Keratinocyte (primary cell): ENCODE data around the gene SNCB. TPM values are rescaled to one million over a fixed set of nuclear protein-coding genes. Genes with fewer than 3 reads are reported as not detected.

Experiments
- DNase-seq: peaks from one replicate; pipeline ENCODE4 v3.0.0-alpha.2; 2011; ENCODE audit warnings: low read depth, missing footprints, low spot score
- FAIRE-seq: peaks from 2 replicates; lab custom pipeline; 2011; peaks lifted over from hg19 to GRCh38; lab: Jason Lieb, UNC
- H2AFZ ChIP-seq: 2 replicates; pipeline ENCODE4 v1.6.0; 2012; ENCODE audit warnings: low read length, control low read depth, inconsistent platforms; ENCODE audit not compliant: control insufficient read depth
- H3K27ac ChIP-seq: 2 replicates; pipeline ENCODE4 v1.5.1; 2011; ENCODE audit warnings: low read length; ENCODE audit not compliant: control insufficient read depth, insufficient read depth
- H3K27me3 ChIP-seq: 3 replicates; pipeline ENCODE4 v1.6.0; 2011; ENCODE audit warnings: low read length; ENCODE audit not compliant: control insufficient read depth, insufficient read depth; ENCODE audit errors: extremely low read depth
- H3K36me3 ChIP-seq, 2 experiments: 2 replicates in 1 of 2; 3 replicates in 1 of 2; pipeline ENCODE4 v1.5.1; 2011; ENCODE audit warnings: low read length in 2 of 2, mild to moderate bottlenecking in 1 of 2; ENCODE audit not compliant: control insufficient read depth in 2 of 2, insufficient read depth in 2 of 2; ENCODE audit errors: extremely low read depth in 1 of 2
- H3K4me1 ChIP-seq: 3 replicates; pipeline ENCODE4 v1.5.1; 2011; ENCODE audit warnings: low read length; ENCODE audit not compliant: control insufficient read depth, insufficient read depth; ENCODE audit errors: extremely low read depth
- H3K4me2 ChIP-seq: 3 replicates; pipeline ENCODE4 v1.6.0; 2011; ENCODE audit warnings: low read depth, low read length; ENCODE audit not compliant: control insufficient read depth, insufficient read depth; ENCODE audit errors: extremely low read depth
- H3K4me3 ChIP-seq, 3 experiments: fragments of 200-600 bp in 1 of 3; sonication (generic) in 1 of 3; 2 replicates in 2 of 3; 3 replicates in 1 of 3; pipeline ENCODE4 v1.5.1; 2011 to 2016; ENCODE audit warnings: low read length in 3 of 3, mild to moderate bottlenecking in 3 of 3, control low read depth in 2 of 3, inconsistent platforms in 1 of 3, low read depth in 1 of 3, mixed read lengths in 1 of 3, mixed run types in 1 of 3, moderate library complexity in 1 of 3; ENCODE audit not compliant: control insufficient read depth in 2 of 3, insufficient read depth in 2 of 3; ENCODE audit errors: extremely low read depth in 1 of 3
- H3K79me2 ChIP-seq: 2 replicates; pipeline ENCODE4 v1.6.0; 2012; ENCODE audit warnings: low read length; ENCODE audit not compliant: control insufficient read depth, insufficient read depth
- H3K9ac ChIP-seq: 3 replicates; pipeline ENCODE4 v1.6.0; 2011; ENCODE audit warnings: low read length; ENCODE audit not compliant: control insufficient read depth, insufficient read depth; ENCODE audit errors: extremely low read depth
- H3K9me1 ChIP-seq: 3 replicates; pipeline ENCODE4 v1.6.0; 2011; ENCODE audit warnings: low read length; ENCODE audit not compliant: control insufficient read depth, insufficient read depth; ENCODE audit errors: extremely low read depth
- H3K9me3 ChIP-seq: 2 replicates; pipeline ENCODE4 v1.5.1; 2012; ENCODE audit warnings: low read depth, low read length; ENCODE audit not compliant: control insufficient read depth
- H4K20me1 ChIP-seq: 3 replicates; pipeline ENCODE4 v1.6.0; 2011; ENCODE audit warnings: low read length; ENCODE audit not compliant: control insufficient read depth, insufficient read depth; ENCODE audit errors: extremely low read depth
- EZH2 ChIP-seq: IDR thresholded peaks from one replicate; pipeline ENCODE4 v1.6.1; 2012; ENCODE audit warnings: inconsistent platforms, mild to moderate bottlenecking, low read length, moderate library complexity
- dilution Hi-C: fragments of 300-500 bp; cut with MboI; formaldehyde crosslinking; loops from one replicate; pipeline ENCODE4 v1.7.0; 2020; ENCODE audit warnings: low sequenced_read_pairs; ENCODE audit not compliant: extremely low pct_ligation_motif_present
- polyA plus RNA-seq, 5 experiments: library from polyadenylated mRNA; depleted of rRNA in 3 of 5; stranded (reverse) in 3 of 5; stranded (forward) in 1 of 5; unstranded in 1 of 5; fragments of >200 nt; gene quantifications; 1 replicate in 1 of 5; 2 replicates in 3 of 5; 3 replicates in 1 of 5; pipeline versions ENCODE4 v1.2.1 to v1.2.3, GENCODE V29; 2011 to 2012; ENCODE audit warnings: missing spikeins in 2 of 5, low read depth in 1 of 5, low replicate concordance in 1 of 5
- TF ChIP-seq, protein P1 (sequence below), 3 experiments: IDR thresholded peaks in 1 of 3; conservative IDR thresholded peaks in 1 of 3; optimal IDR thresholded peaks in 1 of 3; 2 replicates in 2 of 3; 3 replicates in 1 of 3; pipeline versions ENCODE3 to v1.5.1; 2011; ENCODE audit warnings: low read length in 3 of 3, mild to moderate bottlenecking in 3 of 3, moderate library complexity in 2 of 3, control low read depth in 1 of 3, inconsistent platforms in 1 of 3; ENCODE audit not compliant: insufficient read depth in 2 of 3; ENCODE audit errors: extremely low read depth in 1 of 3

Gene SNCB
- polyA plus RNA-seq, 1 donor (not counting 4 experiments of a cell fraction or from before 2014, with no cell fraction given) = 0.69 TPM

DNA sequence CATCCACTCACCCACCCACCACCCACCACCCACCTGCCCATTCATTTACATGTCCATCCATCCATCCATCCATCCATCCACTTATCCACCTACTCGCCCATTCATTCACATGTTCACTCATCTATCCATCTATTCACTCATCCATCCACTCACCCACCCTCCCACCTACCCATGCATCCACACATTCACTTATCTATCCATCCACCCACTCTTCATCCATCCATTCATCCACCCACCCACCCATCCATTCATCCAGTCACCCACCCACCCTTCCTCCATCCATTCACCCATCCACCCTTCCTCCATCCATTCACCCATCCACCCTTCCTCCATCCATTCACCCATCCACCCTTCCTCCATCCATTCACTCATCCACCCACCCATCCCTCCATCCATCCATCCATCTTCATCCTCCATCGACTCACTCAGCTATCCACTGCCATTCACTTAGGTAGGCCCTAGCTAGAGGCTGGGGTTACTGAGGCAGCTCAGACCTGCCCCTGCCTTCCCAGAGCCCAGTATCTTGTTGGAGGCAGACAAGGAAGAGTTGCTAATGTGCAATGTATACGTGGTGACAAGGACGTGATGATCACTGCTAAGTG is 29.6 kb upstream of the SNCB start:
- no peaks in the 10 kb centered on the region for H3K79me2 ChIP-seq
- H3K4me2 ChIP-seq = no peak overlapping the region
- H3K27me3 ChIP-seq = peaks cover 4% of the 10 kb centered on the region
- H3K9me1 ChIP-seq = no peaks in the 10 kb centered on the region
- FAIRE-seq = no peak
- DNase-seq = no peak
- dilution Hi-C loops = no loop called here
- no peak overlapping the region for H3K9ac ChIP-seq
- TF ChIP-seq, protein P1, sequence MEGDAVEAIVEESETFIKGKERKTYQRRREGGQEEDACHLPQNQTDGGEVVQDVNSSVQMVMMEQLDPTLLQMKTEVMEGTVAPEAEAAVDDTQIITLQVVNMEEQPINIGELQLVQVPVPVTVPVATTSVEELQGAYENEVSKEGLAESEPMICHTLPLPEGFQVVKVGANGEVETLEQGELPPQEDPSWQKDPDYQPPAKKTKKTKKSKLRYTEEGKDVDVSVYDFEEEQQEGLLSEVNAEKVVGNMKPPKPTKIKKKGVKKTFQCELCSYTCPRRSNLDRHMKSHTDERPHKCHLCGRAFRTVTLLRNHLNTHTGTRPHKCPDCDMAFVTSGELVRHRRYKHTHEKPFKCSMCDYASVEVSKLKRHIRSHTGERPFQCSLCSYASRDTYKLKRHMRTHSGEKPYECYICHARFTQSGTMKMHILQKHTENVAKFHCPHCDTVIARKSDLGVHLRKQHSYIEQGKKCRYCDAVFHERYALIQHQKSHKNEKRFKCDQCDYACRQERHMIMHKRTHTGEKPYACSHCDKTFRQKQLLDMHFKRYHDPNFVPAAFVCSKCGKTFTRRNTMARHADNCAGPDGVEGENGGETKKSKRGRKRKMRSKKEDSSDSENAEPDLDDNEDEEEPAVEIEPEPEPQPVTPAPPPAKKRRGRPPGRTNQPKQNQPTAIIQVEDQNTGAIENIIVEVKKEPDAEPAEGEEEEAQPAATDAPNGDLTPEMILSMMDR (optimal IDR thresholded peaks at IDR 0.05 in 1 of 3, IDR thresholded peaks at IDR 0.05 in 1 of 3, conservative IDR thresholded peaks at IDR 0.05 in 1 of 3; ENCODE audit: extremely low read depth in 1 of 3, insufficient read depth in 2 of 3, low read length in 3 of 3) = no peak
- H3K36me3 ChIP-seq = peaks cover 0 to 4% of the 10 kb centered on the region in 2 experiments
- H3K4me1 ChIP-seq = no peaks in the 10 kb centered on the region
- H3K4me3 ChIP-seq = no peak overlapping the region
- no peak overlapping the region for H3K27ac ChIP-seq
- no peaks in the 10 kb centered on the region for H3K9me3 ChIP-seq
- no peak overlapping the region for H2AFZ ChIP-seq
- peaks cover 3% of the 10 kb centered on the region for H4K20me1 ChIP-seq

DNA sequence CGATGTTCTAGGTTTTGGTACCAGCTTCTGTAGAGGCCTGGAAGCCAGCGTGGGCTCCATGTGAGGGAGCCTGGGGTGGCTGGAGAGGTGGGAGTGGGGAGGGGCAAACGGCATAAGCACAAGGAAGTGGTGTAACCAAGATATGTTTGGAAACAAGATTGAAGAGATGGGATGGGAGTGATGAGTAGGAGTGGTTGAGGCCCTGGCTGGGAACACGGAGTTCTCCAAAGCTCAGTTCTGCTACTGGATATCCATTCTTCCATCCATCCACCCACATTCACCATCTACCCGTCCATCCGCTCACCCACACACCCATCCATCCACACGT is 29.1 kb upstream of the SNCB start:
- H3K9ac ChIP-seq = no peak overlapping the region
- no peaks in the 10 kb centered on the region for H3K4me1 ChIP-seq
- H3K27ac ChIP-seq = no peak overlapping the region
- no peak overlapping the region for H3K4me2 ChIP-seq
- TF ChIP-seq EZH2 = no peak
- TF ChIP-seq, protein P1 (optimal IDR thresholded peaks at IDR 0.05 in 1 of 3, IDR thresholded peaks at IDR 0.05 in 1 of 3, conservative IDR thresholded peaks at IDR 0.05 in 1 of 3; ENCODE audit: extremely low read depth in 1 of 3, insufficient read depth in 2 of 3, low read length in 3 of 3) = no peak
- no peak overlapping the region for H3K4me3 ChIP-seq
- no peak for DNase-seq
- H3K9me1 ChIP-seq = no peaks in the 10 kb centered on the region
- peaks cover 0 to 7% of the 10 kb centered on the region in 2 experiments for H3K36me3 ChIP-seq
- no peak overlapping the region for H2AFZ ChIP-seq
- H4K20me1 ChIP-seq = peaks cover 3% of the 10 kb centered on the region
- H3K27me3 ChIP-seq = peaks cover 3% of the 10 kb centered on the region
- no peaks in the 10 kb centered on the region for H3K79me2 ChIP-seq
- dilution Hi-C loops = no loop called here
- H3K9me3 ChIP-seq = no peaks in the 10 kb centered on the region
- no peak for FAIRE-seq
